Liver (tissue), 9 donors: ENCODE data around the gene CAPN3. TPM values are rescaled to one million over a fixed set of nuclear protein-coding genes. Genes with fewer than 3 reads are reported as not detected.
"Not testable (repeated sequence)": the region's sequence is repeated elsewhere in the genome, so short reads cannot be mapped to it uniquely, and the experiment has no call there.

Experiments
- DNase-seq: peaks from one replicate; pipeline ENCODE4 v3.0.0-alpha.2; 2017; ENCODE audit warnings: low spot score
- H3K27ac ChIP-seq, 2 donors: one replicate each; pipeline ENCODE4 v1.7.0; 2013; ENCODE audit warnings: inconsistent platforms in 2 of 2, low read length in 2 of 2, control low read depth in 1 of 2, low read depth in 1 of 2, mild to moderate bottlenecking in 1 of 2
- H3K27me3 ChIP-seq, 4 donors: one replicate each; pipeline versions ENCODE4 v1.6.1 to v1.7.0; 2013; ENCODE audit warnings: low read length in 3 of 4, inconsistent platforms in 1 of 4, mild to moderate bottlenecking in 1 of 4, moderate library complexity in 1 of 4; ENCODE audit not compliant: control insufficient read depth in 4 of 4, insufficient read depth in 4 of 4
- H3K36me3 ChIP-seq, 4 donors: one replicate each; pipeline versions ENCODE4 v1.6.1 to v1.7.0; 2013; ENCODE audit warnings: low read length in 3 of 4, mild to moderate bottlenecking in 3 of 4, low read depth in 1 of 4, moderate library complexity in 1 of 4; ENCODE audit not compliant: control insufficient read depth in 4 of 4, insufficient read depth in 3 of 4
- H3K4me1 ChIP-seq, 4 donors: one replicate each; pipeline versions ENCODE4 v1.6.1 to v1.7.0; 2013; ENCODE audit warnings: low read length in 3 of 4, mild to moderate bottlenecking in 3 of 4, moderate library complexity in 1 of 4; ENCODE audit not compliant: control insufficient read depth in 4 of 4, insufficient read depth in 4 of 4
- H3K4me3 ChIP-seq, 3 donors: one replicate each; pipeline versions ENCODE4 v1.6.1 to v1.7.0; 2013; ENCODE audit warnings: low read length in 3 of 3, control low read depth in 1 of 3, low read depth in 1 of 3, mild to moderate bottlenecking in 1 of 3
- H3K9ac ChIP-seq, 2 donors: one replicate each; pipeline ENCODE4 v1.7.0; 2013; ENCODE audit warnings: low read length in 2 of 2, mild to moderate bottlenecking in 2 of 2, moderate library complexity in 2 of 2, control low read depth in 1 of 2, low read depth in 1 of 2
- H3K9me3 ChIP-seq, 4 donors: one replicate each; pipeline versions ENCODE4 v1.6.1 to v1.7.0; 2013; ENCODE audit warnings: low read length in 3 of 4; ENCODE audit not compliant: control insufficient read depth in 4 of 4
- FOXA2 ChIP-seq: IDR thresholded peaks from 2 replicates; pipeline ENCODE4 v1.6.1; 2016; ENCODE audit warnings: antibody characterized with exemption
- NR2F2 ChIP-seq: IDR thresholded peaks from 2 replicates; pipeline ENCODE4 v1.6.1; 2016; ENCODE audit warnings: antibody characterized with exemption
- RXRA ChIP-seq, 2 donors: IDR thresholded peaks; 2 replicates each; pipeline ENCODE4 v1.6.1; 2017 to 2018; ENCODE audit warnings: antibody characterized with exemption in 2 of 2, mild to moderate bottlenecking in 1 of 2
- SP1 ChIP-seq: IDR thresholded peaks from 2 replicates; pipeline ENCODE4 v1.6.1; 2018; ENCODE audit warnings: antibody characterized with exemption, mild to moderate bottlenecking
- TAF1 ChIP-seq: conservative IDR thresholded peaks from 2 replicates; pipeline ENCODE4 v1.6.1; 2016; ENCODE audit warnings: antibody characterized with exemption, mild to moderate bottlenecking
- YY1 ChIP-seq: IDR thresholded peaks from 2 replicates; pipeline ENCODE4 v1.6.1; 2016; ENCODE audit warnings: antibody characterized with exemption, mild to moderate bottlenecking
- ZBTB33 ChIP-seq: IDR thresholded peaks from 2 replicates; pipeline ENCODE4 v1.6.1; 2016; ENCODE audit warnings: antibody characterized with exemption
- WGBS: extraction: QIAGEN DNeasy Blood & Tissue Kit; methylation state at CpG from one replicate; pipeline ENCODE4 v1.1.7; 2013; 5-methylcytosine and 5-hydroxymethylcytosine counted together
- polyA plus RNA-seq, 2 donors: library from polyadenylated mRNA; stranded (reverse) in 1 of 2; unstranded in 1 of 2; fragments of 200-250 nt in 1 of 2; fragments of >200 nt in 1 of 2; fragmentation: Nextera tagmentation in 1 of 2; extraction: Ambion mirVana in 1 of 2; gene quantifications; one replicate each; pipeline versions ENCODE4 v1.2.1 to v1.2.3, GENCODE V29; 2013 to 2015
- total RNA-seq, 2 donors: library from RNA; depleted of rRNA; stranded (reverse); fragments of >200 nt; gene quantifications; one replicate each; pipeline ENCODE4 v1.2.3, GENCODE V29; 2014
- TF ChIP-seq, protein P1 (sequence below): IDR thresholded peaks from 2 replicates; pipeline ENCODE4 v1.6.1; 2016; ENCODE audit warnings: antibody characterized with exemption
- TF ChIP-seq, protein P2 (sequence below): fragments of 150-350 bp; IDR thresholded peaks from 2 replicates; pipeline ENCODE4 v1.5.1; 2017; ENCODE audit warnings: improper control_type of control experiment, low read depth, low read length; ENCODE audit not compliant: missing input control
- TF ChIP-seq, protein P3 (sequence below): IDR thresholded peaks from 2 replicates; pipeline ENCODE4 v1.6.1; 2016; ENCODE audit warnings: antibody characterized with exemption, mild to moderate bottlenecking
- donor health status: healthy.
- donor health status: healthy.
- donor health status: healthy.
- donor health status: healthy.
- donor health status: healthy.

Gene CAPN3
- total and polyA plus RNA-seq, 4 donors: 2.0 to 6.1 (median 4.2) TPM

GRCh38 chr15:42315521-42315920 lies 43.8 kb upstream of the CAPN3 start:
- peaks cover 0 to 9% (median 4%) of the 10 kb centered on the region in 4 donors for H3K4me1 ChIP-seq
- no peaks in the 10 kb centered on the region for H3K9me3 ChIP-seq
- TF ChIP-seq SP1 (no peak), RXRA (IDR thresholded peaks at IDR 0.05) (no peak), NR2F2 (no peak), YY1 (no peak), ZBTB33 (no peak), TAF1 (no peak)
- TF ChIP-seq, protein P1, sequence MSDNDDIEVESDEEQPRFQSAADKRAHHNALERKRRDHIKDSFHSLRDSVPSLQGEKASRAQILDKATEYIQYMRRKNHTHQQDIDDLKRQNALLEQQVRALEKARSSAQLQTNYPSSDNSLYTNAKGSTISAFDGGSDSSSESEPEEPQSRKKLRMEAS: no peak
- TF ChIP-seq, protein P2, sequence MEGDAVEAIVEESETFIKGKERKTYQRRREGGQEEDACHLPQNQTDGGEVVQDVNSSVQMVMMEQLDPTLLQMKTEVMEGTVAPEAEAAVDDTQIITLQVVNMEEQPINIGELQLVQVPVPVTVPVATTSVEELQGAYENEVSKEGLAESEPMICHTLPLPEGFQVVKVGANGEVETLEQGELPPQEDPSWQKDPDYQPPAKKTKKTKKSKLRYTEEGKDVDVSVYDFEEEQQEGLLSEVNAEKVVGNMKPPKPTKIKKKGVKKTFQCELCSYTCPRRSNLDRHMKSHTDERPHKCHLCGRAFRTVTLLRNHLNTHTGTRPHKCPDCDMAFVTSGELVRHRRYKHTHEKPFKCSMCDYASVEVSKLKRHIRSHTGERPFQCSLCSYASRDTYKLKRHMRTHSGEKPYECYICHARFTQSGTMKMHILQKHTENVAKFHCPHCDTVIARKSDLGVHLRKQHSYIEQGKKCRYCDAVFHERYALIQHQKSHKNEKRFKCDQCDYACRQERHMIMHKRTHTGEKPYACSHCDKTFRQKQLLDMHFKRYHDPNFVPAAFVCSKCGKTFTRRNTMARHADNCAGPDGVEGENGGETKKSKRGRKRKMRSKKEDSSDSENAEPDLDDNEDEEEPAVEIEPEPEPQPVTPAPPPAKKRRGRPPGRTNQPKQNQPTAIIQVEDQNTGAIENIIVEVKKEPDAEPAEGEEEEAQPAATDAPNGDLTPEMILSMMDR: no peak
- no peak overlapping the region for H3K9ac ChIP-seq
- WGBS: 89% methylated on average over 1 of the region's 1 CpG
- H3K27ac ChIP-seq: no peak overlapping the region
- H3K36me3 ChIP-seq: peaks cover 0 to 12% (median 9%) of the 10 kb centered on the region in 4 donors
- DNase-seq: no peak
- H3K4me3 ChIP-seq: no peak overlapping the region
- H3K27me3 ChIP-seq: no peaks in the 10 kb centered on the region

DNA sequence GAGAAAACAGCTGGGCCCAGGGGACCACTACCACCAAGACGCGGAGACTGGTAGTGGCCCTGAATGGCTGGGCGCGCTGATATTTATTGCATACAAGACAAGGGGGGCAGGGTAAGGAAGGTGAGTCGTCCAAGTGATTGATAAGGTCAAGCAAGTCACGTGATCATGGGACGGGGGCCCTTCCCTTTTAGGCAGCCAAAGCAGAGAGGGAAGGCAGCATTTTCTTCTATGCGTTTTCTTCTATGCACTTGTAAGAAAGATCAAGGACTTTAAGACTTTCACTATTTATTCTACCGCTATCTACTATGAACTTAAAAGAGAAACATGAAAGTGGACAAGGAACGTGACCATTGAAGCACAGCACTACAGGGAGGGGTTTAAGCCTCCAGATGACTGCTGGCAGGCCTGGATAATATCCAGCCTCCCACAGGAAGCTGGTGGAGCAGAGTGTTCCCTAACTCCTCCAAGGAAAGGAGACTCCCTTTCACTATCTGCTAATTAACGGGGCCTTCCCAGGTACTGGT lies 43.0 kb upstream of the CAPN3 start:
- WGBS: 77% methylated on average over 11 of the region's 11 CpGs
- DNase-seq, H3K4me1 ChIP-seq, H3K9ac ChIP-seq, H3K27me3 ChIP-seq, H3K27ac ChIP-seq, H3K36me3 ChIP-seq, H3K9me3 ChIP-seq, H3K4me3 ChIP-seq: not testable (repeated sequence)

- Histone ChIP-seq H3K9ac (no peak overlapping the region), H3K9me3 (no peaks in the 10 kb centered on the region), H3K4me3 (no peak overlapping the region), H3K27ac (no peak overlapping the region), H3K27me3 (no peaks in the 10 kb centered on the region), H3K4me1 (peaks cover 0 to 7% (median 3%) of the 10 kb centered on the region in 4 donors), H3K36me3 (peaks cover 3 to 20% (median 14%) of the 10 kb centered on the region in 4 donors)
- 95% methylated on average over 2 of the region's 2 CpGs for WGBS
- DNase-seq: no peak
- no peak for TF ChIP-seq SP1
- TF ChIP-seq FOXA2: no peak
- TF ChIP-seq, protein P3, sequence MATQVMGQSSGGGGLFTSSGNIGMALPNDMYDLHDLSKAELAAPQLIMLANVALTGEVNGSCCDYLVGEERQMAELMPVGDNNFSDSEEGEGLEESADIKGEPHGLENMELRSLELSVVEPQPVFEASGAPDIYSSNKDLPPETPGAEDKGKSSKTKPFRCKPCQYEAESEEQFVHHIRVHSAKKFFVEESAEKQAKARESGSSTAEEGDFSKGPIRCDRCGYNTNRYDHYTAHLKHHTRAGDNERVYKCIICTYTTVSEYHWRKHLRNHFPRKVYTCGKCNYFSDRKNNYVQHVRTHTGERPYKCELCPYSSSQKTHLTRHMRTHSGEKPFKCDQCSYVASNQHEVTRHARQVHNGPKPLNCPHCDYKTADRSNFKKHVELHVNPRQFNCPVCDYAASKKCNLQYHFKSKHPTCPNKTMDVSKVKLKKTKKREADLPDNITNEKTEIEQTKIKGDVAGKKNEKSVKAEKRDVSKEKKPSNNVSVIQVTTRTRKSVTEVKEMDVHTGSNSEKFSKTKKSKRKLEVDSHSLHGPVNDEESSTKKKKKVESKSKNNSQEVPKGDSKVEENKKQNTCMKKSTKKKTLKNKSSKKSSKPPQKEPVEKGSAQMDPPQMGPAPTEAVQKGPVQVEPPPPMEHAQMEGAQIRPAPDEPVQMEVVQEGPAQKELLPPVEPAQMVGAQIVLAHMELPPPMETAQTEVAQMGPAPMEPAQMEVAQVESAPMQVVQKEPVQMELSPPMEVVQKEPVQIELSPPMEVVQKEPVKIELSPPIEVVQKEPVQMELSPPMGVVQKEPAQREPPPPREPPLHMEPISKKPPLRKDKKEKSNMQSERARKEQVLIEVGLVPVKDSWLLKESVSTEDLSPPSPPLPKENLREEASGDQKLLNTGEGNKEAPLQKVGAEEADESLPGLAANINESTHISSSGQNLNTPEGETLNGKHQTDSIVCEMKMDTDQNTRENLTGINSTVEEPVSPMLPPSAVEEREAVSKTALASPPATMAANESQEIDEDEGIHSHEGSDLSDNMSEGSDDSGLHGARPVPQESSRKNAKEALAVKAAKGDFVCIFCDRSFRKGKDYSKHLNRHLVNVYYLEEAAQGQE: no peak
- TF ChIP-seq, protein P1: no peak
These were observed 40.1 kb upstream of the CAPN3 start for GRCh38 chr15:42319206-42319605.
